Tibial artery (tissue), 4 donors: ENCODE measurements around the gene DNAH8.

Experiments used
- DNase-seq, 2 donors: peaks; one replicate each; pipeline ENCODE4 v3.0.0-alpha.2; 2019
- H3K27ac ChIP-seq, 2 donors: fragments of 200-600 bp; sonication (generic) in 1 of 2; 1 replicate in 1 of 2; 2 replicates in 1 of 2; pipeline ENCODE4 v1.5.1; 2018 to 2019; ENCODE audit warnings: mild to moderate bottlenecking in 1 of 2
- H3K27me3 ChIP-seq, 2 donors: fragments of 200-600 bp; sonication (generic) in 1 of 2; one replicate each; pipeline versions ENCODE4 v1.5.1 to v1.6.0; 2016 to 2019
- H3K36me3 ChIP-seq, 3 donors: fragments of 200-600 bp; sonication (generic) in 2 of 3; one replicate each; pipeline ENCODE4 v1.5.1; 2016 to 2019; ENCODE audit warnings: mild to moderate bottlenecking in 2 of 3
- H3K4me1 ChIP-seq, 4 donors: fragments of 200-600 bp; sonication (generic) in 2 of 4; 1 replicate in 3 of 4; 2 replicates in 1 of 4; pipeline ENCODE4 v1.5.1; 2016 to 2019
- H3K4me3 ChIP-seq, 2 donors: fragments of 200-600 bp; sonication (generic) in 1 of 2; 1 replicate in 1 of 2; 2 replicates in 1 of 2; pipeline ENCODE4 v1.5.1; 2018 to 2019; ENCODE audit warnings: mild to moderate bottlenecking in 2 of 2
- H3K9me3 ChIP-seq, 3 donors: fragments of 200-600 bp; sonication (generic) in 1 of 3; one replicate each; pipeline ENCODE4 v1.5.1; 2016 to 2019
- CTCF ChIP-seq, 2 experiments: fragments of 200-600 bp in 1 of 2; fragments of 450-650 bp in 1 of 2; IDR thresholded peaks; one replicate each; pipeline ENCODE4 v1.5.1; 2017 to 2019; ENCODE audit warnings: antibody characterized with exemption in 2 of 2, mild to moderate bottlenecking in 1 of 2, moderate library complexity in 1 of 2
- intact Hi-C: fragments of 100-400 bp; cut with DNase I; formaldehyde crosslinking; loops from one replicate; pipeline ENCODE4 v1.15.0; 2023; ENCODE audit warnings: low total_unique reads

Gene DNAH8

DNA sequence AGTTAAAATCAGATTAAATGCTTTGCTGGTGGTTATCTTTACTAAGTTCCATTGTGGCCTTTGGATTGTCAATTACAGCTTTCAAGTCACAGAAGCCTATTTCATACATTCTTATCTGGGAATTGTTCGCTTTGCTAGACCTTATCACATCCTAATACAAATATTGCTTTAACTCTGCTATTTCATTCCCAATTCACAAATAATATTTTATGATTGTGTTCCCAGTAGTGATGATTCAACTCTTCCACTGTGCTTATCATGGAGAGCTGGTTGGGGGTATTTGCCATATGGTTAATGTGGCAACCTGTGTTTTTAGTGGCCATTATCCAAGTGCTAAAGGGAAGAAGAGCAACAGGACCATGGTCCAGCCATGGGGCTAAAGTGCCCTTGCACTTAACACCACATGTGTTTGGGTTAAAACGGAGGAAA, 260.5 kb downstream of the DNAH8 start:
- no peaks in the 10 kb centered on the region for H3K4me1 ChIP-seq
- intact Hi-C loops, result loop anchor here (10.0 kb wide), 1 partner anchor 329 kb away; no protein-coding TSS in a partner anchor
- TF ChIP-seq CTCF (IDR thresholded peaks at IDR 0.05), result no peak
- H3K27ac ChIP-seq, result no peak overlapping the region
- H3K27me3 ChIP-seq, result peaks cover 0 to 15% of the 10 kb centered on the region in 2 donors
- H3K9me3 ChIP-seq, result no peaks in the 10 kb centered on the region
- no peak for DNase-seq
- no peaks in the 10 kb centered on the region for H3K36me3 ChIP-seq
- no peak overlapping the region for H3K4me3 ChIP-seq

- H3K9me3 ChIP-seq, result no peaks in the 10 kb centered on the region
- H3K27me3 ChIP-seq, result peaks cover 0 to 15% of the 10 kb centered on the region in 2 donors
- no peaks in the 10 kb centered on the region for H3K36me3 ChIP-seq
- no peak overlapping the region for H3K4me3 ChIP-seq
- TF ChIP-seq CTCF (IDR thresholded peaks at IDR 0.05), result no peak
- no peaks in the 10 kb centered on the region for H3K4me1 ChIP-seq
- DNase-seq, result no peak
- no peak overlapping the region for H3K27ac ChIP-seq
- intact Hi-C loops, result loop anchor here (10.0 kb wide), 1 partner anchor 329 kb away; no protein-coding TSS in a partner anchor
These were observed 260.9 kb downstream of the DNAH8 start for GRCh38 chr6:38976051-38976450.

DNA sequence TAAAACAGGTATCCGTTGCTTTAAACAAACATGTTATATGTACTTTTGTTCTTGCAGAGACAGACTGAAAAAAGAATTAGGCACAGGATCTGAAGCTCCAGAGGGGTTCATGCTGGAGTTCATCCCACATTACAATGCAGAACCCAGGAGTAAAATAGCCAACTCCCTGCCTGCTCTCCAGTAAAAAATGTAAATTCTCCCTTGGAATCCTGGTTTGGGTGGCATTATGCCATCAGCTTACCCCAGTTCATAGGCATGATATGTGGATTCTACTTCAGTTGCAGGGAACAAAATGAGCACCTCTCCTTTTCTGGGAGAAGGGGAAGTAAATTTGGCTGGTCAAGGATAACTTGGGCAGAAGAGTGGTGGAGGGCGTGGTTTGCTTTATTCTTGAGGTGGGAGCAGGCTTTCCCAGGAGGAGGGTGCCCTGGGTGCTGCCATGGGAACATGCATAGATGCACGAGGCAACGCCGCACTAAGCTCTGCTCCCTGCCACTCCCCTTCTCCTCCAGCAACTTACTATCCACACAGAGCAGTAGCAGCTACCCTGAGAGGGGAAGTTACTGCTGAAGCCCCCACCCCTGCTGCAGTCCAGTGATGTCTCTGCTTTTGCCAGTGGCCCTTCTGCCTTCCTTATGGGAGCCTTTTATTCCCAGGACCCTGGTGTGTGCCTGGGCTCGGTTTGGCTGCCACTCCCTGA, 261.8 kb downstream of the DNAH8 start:
- H3K27me3 ChIP-seq, result peaks cover 0 to 15% of the 10 kb centered on the region in 2 donors
- no peak overlapping the region for H3K27ac ChIP-seq
- no peak for TF ChIP-seq CTCF (IDR thresholded peaks at IDR 0.05)
- H3K4me1 ChIP-seq, result no peaks in the 10 kb centered on the region
- intact Hi-C loops, result loop anchor here (10.0 kb wide), 1 partner anchor 328 kb away; no protein-coding TSS in a partner anchor
- no peaks in the 10 kb centered on the region for H3K36me3 ChIP-seq
- DNase-seq, result no peak
- H3K4me3 ChIP-seq, result no peak overlapping the region
- no peaks in the 10 kb centered on the region for H3K9me3 ChIP-seq

DNA sequence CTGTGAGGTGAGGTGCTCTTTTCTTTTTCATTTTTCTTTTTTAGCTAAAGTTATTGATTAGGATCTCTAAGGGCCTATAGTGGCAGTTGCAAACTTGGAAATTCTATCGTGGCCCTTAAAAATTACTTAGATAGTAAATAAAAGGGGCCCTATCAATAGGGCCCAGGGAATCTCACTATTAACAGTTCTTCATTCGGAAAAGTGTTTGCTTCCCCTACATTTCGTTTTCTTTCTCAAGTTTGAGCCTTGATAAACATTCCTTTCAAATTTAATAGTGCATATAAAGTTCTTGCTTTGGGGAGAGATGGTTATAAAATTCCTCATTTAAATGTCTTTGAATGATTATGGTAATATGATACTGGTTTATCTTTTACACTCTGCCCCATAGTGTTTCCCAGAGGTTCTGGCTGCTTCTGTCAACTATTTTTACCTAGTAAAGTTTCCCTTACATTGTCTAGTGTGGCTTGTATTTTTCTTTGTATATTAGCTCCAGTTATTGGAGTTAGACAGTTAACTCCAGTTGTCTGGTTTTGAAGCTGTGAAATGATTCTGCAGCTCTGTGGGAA, 263.1 kb downstream of the DNAH8 start:
- H3K4me1 ChIP-seq, result no peaks in the 10 kb centered on the region
- no peak overlapping the region for H3K27ac ChIP-seq
- intact Hi-C loops, result loop anchor here (10.0 kb wide), 1 partner anchor 327 kb away; no protein-coding TSS in a partner anchor
- H3K9me3 ChIP-seq, result no peaks in the 10 kb centered on the region
- no peak for DNase-seq
- peaks cover 0 to 21% of the 10 kb centered on the region in 2 donors for H3K27me3 ChIP-seq
- no peak for TF ChIP-seq CTCF (IDR thresholded peaks at IDR 0.05)
- no peak overlapping the region for H3K4me3 ChIP-seq
- H3K36me3 ChIP-seq, result no peaks in the 10 kb centered on the region

DNA sequence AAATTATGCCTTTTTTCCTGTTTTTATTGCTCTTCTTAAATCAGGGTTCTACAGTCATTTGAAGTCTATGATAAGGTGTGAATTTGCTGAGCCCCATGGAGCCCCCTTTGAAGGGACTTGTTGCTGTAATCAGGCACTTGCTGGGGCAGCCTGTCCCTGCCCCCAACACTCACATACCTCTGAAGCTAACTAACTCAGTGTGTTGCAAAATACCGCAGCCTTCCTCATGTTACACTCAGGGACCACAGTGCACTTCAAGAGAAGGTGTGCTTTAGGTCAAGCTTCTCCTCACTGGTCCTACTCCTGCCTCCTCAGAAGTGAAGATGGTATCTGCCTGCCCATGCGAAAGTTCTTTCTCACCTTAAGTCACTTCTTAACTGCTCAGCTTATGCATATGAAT, 267.4 kb downstream of the DNAH8 start:
- H3K4me1 ChIP-seq, result no peaks in the 10 kb centered on the region
- intact Hi-C loops, result no loop called here
- peaks cover 0 to 19% of the 10 kb centered on the region in 2 donors for H3K27me3 ChIP-seq
- H3K9me3 ChIP-seq, result no peaks in the 10 kb centered on the region
- no peaks in the 10 kb centered on the region for H3K36me3 ChIP-seq
- no peak for DNase-seq
- TF ChIP-seq CTCF (IDR thresholded peaks at IDR 0.05), result no peak
- no peak overlapping the region for H3K27ac ChIP-seq
- H3K4me3 ChIP-seq, result no peak overlapping the region
